ENCODE results near the gene NET1. TPM values are rescaled to one million over a fixed set of nuclear protein-coding genes. Genes with fewer than 3 reads are reported as not detected.

The NET1 gene
- total RNA-seq, 1 donor from 2014 or later: 22.5 TPM

DNA sequence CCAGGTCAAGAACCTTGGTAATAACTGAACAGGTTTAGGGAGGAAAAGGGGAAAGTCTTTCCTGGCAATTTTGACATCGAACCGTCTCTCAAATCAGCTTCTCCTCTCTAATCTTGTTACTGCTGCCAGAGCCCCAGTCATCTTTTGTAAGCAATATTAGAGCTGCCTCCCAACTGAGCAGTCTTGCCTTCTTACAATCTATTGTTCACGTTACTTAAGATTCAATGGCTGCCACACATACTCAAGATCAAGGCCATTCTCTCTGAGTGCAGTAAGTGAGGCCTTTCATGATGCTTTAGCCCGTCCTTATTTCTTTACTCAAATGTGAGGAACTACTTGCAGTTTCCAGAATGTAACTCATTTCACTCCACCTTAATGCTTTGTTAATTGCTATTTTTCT lies 12.4 kb downstream of the NET1 start:
- ATAC-seq (ENCODE audit: low read depth) (no peak), DNase-seq (no peak)
- Mint-ChIP-seq H3K27me3 (no peaks in the 10 kb centered on the region), H3K27ac (no peak overlapping the region), H3K9me3 (peaks cover 4% of the 10 kb centered on the region), H3K36me3 (ENCODE audit: low read depth) (no peaks in the 10 kb centered on the region), H3K4me3 (no peak overlapping the region), H3K4me1 (no peaks in the 10 kb centered on the region)
- intact Hi-C loops (cut with micrococcal nuclease): no loop called here
- CTCF ChIA-PET: interaction anchor here (2.4 kb wide), 1 partner anchor 10 kb away, joined by 6 read pairs; no protein-coding TSS in a partner anchor
- TF ChIP-seq, protein P1, sequence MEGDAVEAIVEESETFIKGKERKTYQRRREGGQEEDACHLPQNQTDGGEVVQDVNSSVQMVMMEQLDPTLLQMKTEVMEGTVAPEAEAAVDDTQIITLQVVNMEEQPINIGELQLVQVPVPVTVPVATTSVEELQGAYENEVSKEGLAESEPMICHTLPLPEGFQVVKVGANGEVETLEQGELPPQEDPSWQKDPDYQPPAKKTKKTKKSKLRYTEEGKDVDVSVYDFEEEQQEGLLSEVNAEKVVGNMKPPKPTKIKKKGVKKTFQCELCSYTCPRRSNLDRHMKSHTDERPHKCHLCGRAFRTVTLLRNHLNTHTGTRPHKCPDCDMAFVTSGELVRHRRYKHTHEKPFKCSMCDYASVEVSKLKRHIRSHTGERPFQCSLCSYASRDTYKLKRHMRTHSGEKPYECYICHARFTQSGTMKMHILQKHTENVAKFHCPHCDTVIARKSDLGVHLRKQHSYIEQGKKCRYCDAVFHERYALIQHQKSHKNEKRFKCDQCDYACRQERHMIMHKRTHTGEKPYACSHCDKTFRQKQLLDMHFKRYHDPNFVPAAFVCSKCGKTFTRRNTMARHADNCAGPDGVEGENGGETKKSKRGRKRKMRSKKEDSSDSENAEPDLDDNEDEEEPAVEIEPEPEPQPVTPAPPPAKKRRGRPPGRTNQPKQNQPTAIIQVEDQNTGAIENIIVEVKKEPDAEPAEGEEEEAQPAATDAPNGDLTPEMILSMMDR (IDR thresholded peaks at IDR 0.05): no peak
- POLR2A ChIA-PET: interaction anchor here (1.2 kb wide), 1 partner anchor 12 kb away, joined by 4 read pairs; no protein-coding TSS in a partner anchor

DNA sequence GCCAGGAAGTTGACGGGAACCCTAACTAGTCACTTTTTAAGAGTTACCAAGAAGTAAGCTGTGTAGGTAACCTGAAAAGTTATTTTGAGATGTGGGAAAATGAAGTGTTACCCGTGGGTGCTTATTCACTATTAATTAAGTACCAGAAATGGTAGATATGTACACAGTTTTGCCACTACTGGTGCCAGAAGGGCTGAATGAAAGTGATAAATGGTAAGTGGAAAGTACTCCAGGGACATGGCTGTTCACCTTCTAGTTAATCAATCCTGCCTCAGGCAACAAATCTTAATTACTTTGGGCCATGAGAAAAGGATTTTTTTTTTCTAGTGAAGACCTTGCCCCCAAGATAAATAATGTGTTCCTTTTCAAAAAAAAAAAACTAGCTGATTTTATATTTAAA lies 15.8 kb downstream of the NET1 start:
- CTCF ChIA-PET: no interaction called here
- Mint-ChIP-seq H3K4me1 (no peaks in the 10 kb centered on the region), H3K27me3 (no peaks in the 10 kb centered on the region), H3K36me3 (ENCODE audit: low read depth) (no peaks in the 10 kb centered on the region), H3K27ac (no peak overlapping the region), H3K4me3 (no peak overlapping the region), H3K9me3 (no peaks in the 10 kb centered on the region)
- TF ChIP-seq, protein P1 (IDR thresholded peaks at IDR 0.05): no peak
- POLR2A ChIA-PET: no interaction called here
- DNase-seq (no peak), ATAC-seq (ENCODE audit: low read depth) (no peak)
- intact Hi-C loops (cut with micrococcal nuclease): no loop called here

DNA sequence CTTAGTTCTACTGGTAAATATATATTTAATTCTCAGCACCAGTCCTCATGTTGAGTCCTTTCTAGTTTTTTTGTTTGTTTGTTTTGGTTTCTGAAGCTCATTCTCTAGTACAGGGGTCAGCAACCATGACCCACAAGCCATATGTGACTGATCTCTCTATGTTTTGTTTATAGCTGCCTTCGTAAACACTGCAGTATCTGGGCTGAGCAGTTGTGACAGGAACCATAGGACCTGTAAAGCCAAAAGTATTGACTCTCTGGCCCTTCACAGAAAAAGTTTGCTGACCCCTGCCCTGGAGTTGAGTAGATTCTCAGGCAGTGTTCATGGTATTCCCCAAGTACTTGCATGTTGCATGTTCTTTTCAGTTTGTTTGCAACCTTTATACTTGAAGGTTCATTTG lies 20.8 kb downstream of the NET1 start:
- ChIA-PET POLR2A (no interaction called here), CTCF (interaction anchor here (1.5 to 6.5 kb wide), 4 partner anchors 15 to 583 kb away, joined by 4 to 50 read pairs (median 12); no protein-coding TSS in a partner anchor)
- no peaks in the 10 kb centered on the region for H3K27me3 Mint-ChIP-seq
- H3K36me3 Mint-ChIP-seq (ENCODE audit: low read depth): no peaks in the 10 kb centered on the region
- DNase-seq (no peak), ATAC-seq (ENCODE audit: low read depth) (no peak)
- intact Hi-C loops (cut with micrococcal nuclease): no loop called here
- no peaks in the 10 kb centered on the region for H3K4me1 Mint-ChIP-seq
- H3K4me3 Mint-ChIP-seq: no peak overlapping the region
- TF ChIP-seq, protein P1 (IDR thresholded peaks at IDR 0.05): no peak
- no peak overlapping the region for H3K27ac Mint-ChIP-seq
- no peaks in the 10 kb centered on the region for H3K9me3 Mint-ChIP-seq

DNA sequence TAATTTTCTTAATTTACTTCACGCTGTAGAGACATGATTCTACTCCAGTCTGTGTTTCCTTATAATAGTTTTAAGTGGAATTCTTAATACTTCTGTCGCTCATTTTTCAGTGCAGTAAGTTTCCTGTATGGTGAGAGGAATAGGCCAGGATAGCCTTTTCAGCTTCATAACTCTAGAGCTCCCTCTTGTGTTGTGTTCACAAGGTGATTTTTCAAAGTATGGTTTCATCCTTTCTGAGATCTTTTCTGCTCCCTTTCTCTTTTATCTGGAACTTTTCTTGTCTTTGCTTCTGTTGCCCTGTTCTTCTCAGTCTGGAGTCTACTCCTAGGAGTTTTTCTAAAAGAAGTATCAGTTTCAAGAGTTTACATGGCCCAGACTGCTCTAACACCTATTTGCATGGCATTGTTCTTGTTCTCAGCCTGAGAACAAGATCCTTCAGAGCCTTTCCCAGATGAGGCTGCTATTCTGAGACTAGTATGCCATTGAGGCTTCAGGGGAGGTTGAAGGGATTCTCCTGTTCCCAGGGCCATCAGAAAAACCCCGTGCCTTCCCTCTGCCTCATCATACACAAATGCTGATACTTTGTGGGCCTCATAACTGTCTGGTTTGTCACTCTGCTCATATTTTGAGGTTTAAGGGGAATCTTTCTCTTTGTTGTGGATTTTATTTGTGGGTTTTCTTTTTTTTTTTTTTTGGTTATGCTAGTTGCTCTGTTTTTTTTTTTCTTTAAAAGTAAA lies 21.8 kb downstream of the NET1 start:
- H3K36me3 Mint-ChIP-seq (ENCODE audit: low read depth): no peaks in the 10 kb centered on the region
- H3K4me1 Mint-ChIP-seq: no peaks in the 10 kb centered on the region
- DNase-seq: no peak
- ATAC-seq (ENCODE audit: low read depth): no peak
- H3K27me3 Mint-ChIP-seq: no peaks in the 10 kb centered on the region
- H3K4me3 Mint-ChIP-seq: no peak overlapping the region
- TF ChIP-seq, protein P1 (IDR thresholded peaks at IDR 0.05): no peak
- CTCF ChIA-PET: interaction anchor here (0.7 to 6.5 kb wide), 7 partner anchors 10 to 619 kb away, joined by 3 to 50 read pairs (median 6); no protein-coding TSS in a partner anchor
- intact Hi-C loops (cut with micrococcal nuclease): loop anchor here (1.0 kb wide), 2 partner anchors 585 to 619 kb away; no protein-coding TSS in a partner anchor
- H3K9me3 Mint-ChIP-seq: no peaks in the 10 kb centered on the region
- POLR2A ChIA-PET: interaction anchor here (0.7 kb wide), 1 partner anchor 12 kb away, joined by 4 read pairs; no protein-coding TSS in a partner anchor
- no peak overlapping the region for H3K27ac Mint-ChIP-seq

DNA sequence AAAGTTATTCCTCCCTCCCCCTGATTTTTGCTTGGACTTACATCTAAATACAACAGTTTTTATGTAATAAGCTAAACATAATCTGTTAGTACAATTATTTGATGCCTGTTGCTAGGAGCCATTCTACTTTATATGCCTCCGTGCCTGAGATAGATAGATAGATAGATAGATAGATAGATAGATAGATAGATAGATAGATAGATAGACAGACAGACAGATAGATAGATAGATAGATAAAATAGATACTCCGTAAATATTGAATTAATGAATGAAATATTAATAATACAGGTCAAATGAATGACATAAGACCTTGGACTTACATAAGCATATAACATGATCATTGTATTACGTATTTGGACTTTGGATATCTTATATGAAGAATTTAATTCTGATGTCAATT lies 23.0 kb downstream of the NET1 start:
- TF ChIP-seq, protein P1 (IDR thresholded peaks at IDR 0.05): no peak
- POLR2A ChIA-PET: no interaction called here

More for the DNA sequence above, 23.0 kb downstream of the NET1 start:
- no peaks in the 10 kb centered on the region for H3K4me1 Mint-ChIP-seq
- ATAC-seq (ENCODE audit: low read depth) (no peak), DNase-seq (no peak)
- CTCF ChIA-PET: interaction anchor here (1.0 to 6.5 kb wide), 4 partner anchors 11 to 621 kb away, joined by 6 to 50 read pairs (median 12); no protein-coding TSS in a partner anchor
- H3K27me3 Mint-ChIP-seq: no peaks in the 10 kb centered on the region
- no peaks in the 10 kb centered on the region for H3K9me3 Mint-ChIP-seq
- H3K36me3 Mint-ChIP-seq (ENCODE audit: low read depth): no peaks in the 10 kb centered on the region
- no peak overlapping the region for H3K4me3 Mint-ChIP-seq
- intact Hi-C loops (cut with micrococcal nuclease): no loop called here
- no peak overlapping the region for H3K27ac Mint-ChIP-seq

All from activated B cell treated with CpG ODN at 0.5 μM for 24 hours (primary cell).